H9 (cell line): Measurements from ENCODE around the gene OR52N5. TPM values are rescaled to one million over a fixed set of nuclear protein-coding genes. Genes with fewer than 3 reads are reported as not detected.

ENCODE experiments used
- DNase-seq: peaks from one replicate; pipeline ENCODE4 v3.0.0-alpha.2; 2017
- H2AFZ ChIP-seq: one replicate; pipeline ENCODE4 v1.6.1; 2013; ENCODE audit warnings: mild to moderate bottlenecking, low read length, control low read depth, moderate library complexity
- H2AK5ac ChIP-seq: 2 replicates; pipeline ENCODE4 v1.6.1; 2013; ENCODE audit warnings: low read length, control low read depth, mixed read lengths; ENCODE audit not compliant: insufficient read length
- H2BK120ac ChIP-seq: one replicate; pipeline ENCODE4 v1.6.1; 2013; ENCODE audit warnings: low read depth, mild to moderate bottlenecking, low read length, control low read depth, inconsistent platforms; ENCODE audit not compliant: poor library complexity, severe bottlenecking
- H2BK12ac ChIP-seq: 2 replicates; pipeline ENCODE4 v1.6.1; 2013; ENCODE audit warnings: low read length, control low read depth, mixed read lengths, low read depth; ENCODE audit not compliant: insufficient read length
- H2BK15ac ChIP-seq: 2 replicates; pipeline ENCODE4 v1.6.1; 2013; ENCODE audit warnings: low read depth, low read length, control low read depth
- H2BK20ac ChIP-seq: one replicate; pipeline ENCODE4 v1.6.1; 2013; ENCODE audit warnings: low read depth, mild to moderate bottlenecking, low read length, control low read depth, inconsistent platforms; ENCODE audit not compliant: poor library complexity, severe bottlenecking
- H2BK5ac ChIP-seq: 2 replicates; pipeline ENCODE4 v1.6.1; 2013; ENCODE audit warnings: low read length, control low read depth, mixed read lengths; ENCODE audit not compliant: insufficient read length
- H3K14ac ChIP-seq: 2 replicates; pipeline ENCODE4 v1.6.1; 2013; ENCODE audit warnings: low read length, control low read depth; ENCODE audit not compliant: insufficient read depth
- H3K18ac ChIP-seq: 2 replicates; pipeline ENCODE4 v1.6.1; 2013; ENCODE audit warnings: low read depth, mild to moderate bottlenecking, mixed read lengths, low read length, control low read depth; ENCODE audit not compliant: insufficient read length
- H3K23ac ChIP-seq: 2 replicates; pipeline ENCODE4 v1.6.1; 2013; ENCODE audit warnings: low read length, control low read depth, mixed read lengths, low read depth; ENCODE audit not compliant: insufficient read length
- H3K23me2 ChIP-seq: 2 replicates; pipeline ENCODE4 v1.6.1; 2013; ENCODE audit warnings: low read depth, mild to moderate bottlenecking, mixed read lengths, low read length, control low read depth; ENCODE audit not compliant: insufficient read length, poor library complexity, severe bottlenecking
- H3K27ac ChIP-seq: 2 replicates; pipeline ENCODE4 v1.5.1; 2013; ENCODE audit warnings: low read length, control low read depth, mixed read lengths, low read depth; ENCODE audit not compliant: insufficient read length
- H3K27me3 ChIP-seq: 2 replicates; pipeline ENCODE4 v1.6.1; 2013; ENCODE audit warnings: low read length, control low read depth, inconsistent platforms; ENCODE audit not compliant: insufficient read depth
- H3K4ac ChIP-seq: 2 replicates; pipeline ENCODE4 v1.6.1; 2013; ENCODE audit warnings: low read depth, mild to moderate bottlenecking, control low read depth, inconsistent platforms, low read length, moderate library complexity
- H3K4me1 ChIP-seq: 2 replicates; pipeline ENCODE4 v1.6.1; 2013; ENCODE audit warnings: low read length, control low read depth, inconsistent platforms; ENCODE audit not compliant: insufficient read depth
- H3K4me2 ChIP-seq: 2 replicates; pipeline ENCODE4 v1.6.1; 2013; ENCODE audit warnings: low read length, control low read depth, mixed read lengths; ENCODE audit not compliant: insufficient read length, insufficient read depth
- H3K56ac ChIP-seq: 2 replicates; pipeline ENCODE4 v1.6.1; 2013; ENCODE audit warnings: low read depth, mild to moderate bottlenecking, mixed read lengths, low read length, control low read depth; ENCODE audit not compliant: insufficient read length
- H3K79me1 ChIP-seq: 2 replicates; pipeline ENCODE4 v1.6.1; 2013; ENCODE audit warnings: low read depth, mild to moderate bottlenecking, moderate library complexity, low read length, control low read depth, inconsistent platforms; ENCODE audit not compliant: insufficient read depth, poor library complexity, severe bottlenecking
- H3K79me2 ChIP-seq: 2 replicates; pipeline ENCODE4 v1.6.1; 2013; ENCODE audit warnings: low read length, control low read depth, inconsistent platforms; ENCODE audit not compliant: insufficient read depth
- H3K9ac ChIP-seq: 2 replicates; pipeline ENCODE4 v1.6.1; 2013; ENCODE audit warnings: low read length, control low read depth, mixed read lengths; ENCODE audit not compliant: insufficient read length; ENCODE audit errors: extremely low read depth
- H3K9me3 ChIP-seq: one replicate; pipeline ENCODE4 v1.6.1; 2013; ENCODE audit warnings: low read depth, low read length, inconsistent platforms; ENCODE audit not compliant: control insufficient read depth
- H3T11ph ChIP-seq: one replicate; pipeline ENCODE4 v1.6.1; 2013; ENCODE audit warnings: mild to moderate bottlenecking, low read length, control low read depth, inconsistent platforms
- H4K20me1 ChIP-seq: one replicate; pipeline ENCODE4 v1.6.1; 2013; ENCODE audit not compliant: control insufficient read depth, insufficient read length, insufficient read depth
- H4K5ac ChIP-seq: 2 replicates; pipeline ENCODE4 v1.6.1; 2013; ENCODE audit warnings: low read depth, mild to moderate bottlenecking, mixed read lengths, low read length, control low read depth; ENCODE audit not compliant: insufficient read length
- H4K8ac ChIP-seq: replicated peaks from 2 replicates; pipeline ENCODE4 v1.6.1; 2013; ENCODE audit warnings: low read length, control low read depth, mixed read lengths, low read depth; ENCODE audit not compliant: insufficient read length
- H4K91ac ChIP-seq: 2 replicates; pipeline ENCODE4 v1.6.1; 2013; ENCODE audit warnings: low read depth, mild to moderate bottlenecking, moderate library complexity, mixed read lengths, low read length, control low read depth; ENCODE audit not compliant: insufficient read length
- H3K27ac Mint-ChIP-seq, 3 experiments: 2 replicates in 2 of 3; 3 replicates in 1 of 3; pipeline ENCODE4 v1.8.0; 2020 to 2021; ENCODE audit warnings: mixed read lengths in 3 of 3, mild to moderate bottlenecking in 1 of 3, moderate library complexity in 1 of 3
- H3K27me3 Mint-ChIP-seq: 2 replicates; pipeline ENCODE4 v1.8.0; 2021; ENCODE audit warnings: low read depth, mild to moderate bottlenecking, moderate library complexity, mixed read lengths
- H3K36me3 Mint-ChIP-seq, 3 experiments: 2 replicates in 2 of 3; 3 replicates in 1 of 3; pipeline ENCODE4 v1.8.0; 2020 to 2021; ENCODE audit warnings: low read depth in 3 of 3, mixed read lengths in 3 of 3; ENCODE audit not compliant: insufficient read depth in 1 of 3
- H3K4me1 Mint-ChIP-seq, 2 experiments: 2 replicates each; pipeline ENCODE4 v1.8.0; 2020; ENCODE audit warnings: mixed read lengths in 2 of 2
- H3K4me3 Mint-ChIP-seq, 2 experiments: 2 replicates in 1 of 2; 3 replicates in 1 of 2; pipeline ENCODE4 v1.8.0; 2020 to 2021; ENCODE audit warnings: mild to moderate bottlenecking in 2 of 2, mixed read lengths in 2 of 2, moderate library complexity in 1 of 2
- H3K9me3 Mint-ChIP-seq, 2 experiments: 2 replicates in 1 of 2; 3 replicates in 1 of 2; pipeline ENCODE4 v1.8.0; 2020; ENCODE audit warnings: mild to moderate bottlenecking in 2 of 2, mixed read lengths in 2 of 2, moderate library complexity in 1 of 2
- CTCF ChIP-seq: fragments of 200-600 bp; sonication (generic); conservative IDR thresholded peaks from 3 replicates; pipeline ENCODE4 v1.8.0; 2021; ENCODE audit warnings: antibody characterized with exemption, mild to moderate bottlenecking
- total RNA-seq: library from RNA; stranded (reverse); gene quantifications from 2 replicates; pipeline ENCODE4 v1.2.1, GENCODE V29; 2021

The OR52N5 gene
- total RNA-seq, 1 experiment from 2014 or later = not detected

- H3K23me2 ChIP-seq = no peaks in the 10 kb centered on the region
- Mint-ChIP-seq H3K4me3 (no peak overlapping the region), H3K36me3 (no peaks in the 10 kb centered on the region), H3K27ac (no peak overlapping the region), H3K4me1 (0 out of 4 replicates have a peak, but pooled peaks cover 0 to 2% of the 10 kb centered on the region in 2 experiments), H3K9me3 (no peaks in the 10 kb centered on the region), H3K27me3 (no peaks in the 10 kb centered on the region)
- H3K4me1 ChIP-seq = no peaks in the 10 kb centered on the region
- H3K23ac ChIP-seq = no peak overlapping the region
- H3K56ac ChIP-seq = no peak overlapping the region
- no peak overlapping the region for H3K4ac ChIP-seq
- no peak overlapping the region for H2AFZ ChIP-seq
- no peaks in the 10 kb centered on the region for H3K9me3 ChIP-seq
- H4K91ac ChIP-seq = no peak overlapping the region
- no peak overlapping the region for H2BK120ac ChIP-seq
- H3K4me2 ChIP-seq = no peak overlapping the region
- H2BK12ac ChIP-seq = no peak overlapping the region
- no peak overlapping the region for H3K27ac ChIP-seq
- H3T11ph ChIP-seq = no peak overlapping the region
- DNase-seq = no peak
- no peak overlapping the region for H4K5ac ChIP-seq
- no peak overlapping the region for H2AK5ac ChIP-seq
- no peak overlapping the region for H3K9ac ChIP-seq
- H4K20me1 ChIP-seq = no peaks in the 10 kb centered on the region
- H2BK5ac ChIP-seq = no peak overlapping the region
- no peak overlapping the region for H3K18ac ChIP-seq
- no peak overlapping the region for H4K8ac ChIP-seq
- H2BK20ac ChIP-seq = no peak overlapping the region
- no peaks in the 10 kb centered on the region for H3K79me1 ChIP-seq
- H3K79me2 ChIP-seq = no peaks in the 10 kb centered on the region
- no peak overlapping the region for H2BK15ac ChIP-seq
- no peak for TF ChIP-seq CTCF
- no peaks in the 10 kb centered on the region for H3K27me3 ChIP-seq
- H3K14ac ChIP-seq = no peak overlapping the region
Measured at GRCh38 chr11:5737091-5737490, 46.1 kb downstream of the OR52N5 start.
